ENCODE measurements around the gene HTT-AS. TPM values are rescaled to one million over a fixed set of nuclear protein-coding genes. Genes with fewer than 3 reads are reported as not detected.

Gene HTT-AS
- total and polyA plus RNA-seq, 4 donors = not detected

DNA sequence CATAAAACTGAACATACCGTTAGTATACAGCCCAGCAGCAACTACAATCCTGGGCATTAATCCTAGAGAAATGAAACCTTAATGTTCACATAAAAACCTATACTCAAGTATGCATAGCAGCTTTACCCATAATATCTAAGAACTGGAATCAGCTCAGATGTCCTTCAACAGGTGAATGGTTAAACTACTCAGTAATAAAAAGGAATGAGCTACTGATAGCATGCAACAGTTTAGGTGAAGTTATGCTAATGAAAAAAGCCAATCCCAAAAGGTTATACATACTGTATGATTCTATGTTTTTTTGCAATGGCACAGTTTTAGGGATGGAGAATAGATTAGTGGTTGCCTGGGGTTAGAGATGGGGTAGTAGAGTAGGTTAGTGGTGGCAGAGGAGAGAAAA, 9.4 kb upstream of the HTT-AS start:
- Histone ChIP-seq H3K36me3 (ENCODE audit: control insufficient read depth in 4 of 4, insufficient read depth in 4 of 4, low read length in 4 of 4) (peaks cover 3 to 7% (median 4%) of the 10 kb centered on the region in 4 donors), H3K27me3 (ENCODE audit: control insufficient read depth in 3 of 3, insufficient read depth in 3 of 3, low read length in 2 of 3) (no peaks in the 10 kb centered on the region)

DNA sequence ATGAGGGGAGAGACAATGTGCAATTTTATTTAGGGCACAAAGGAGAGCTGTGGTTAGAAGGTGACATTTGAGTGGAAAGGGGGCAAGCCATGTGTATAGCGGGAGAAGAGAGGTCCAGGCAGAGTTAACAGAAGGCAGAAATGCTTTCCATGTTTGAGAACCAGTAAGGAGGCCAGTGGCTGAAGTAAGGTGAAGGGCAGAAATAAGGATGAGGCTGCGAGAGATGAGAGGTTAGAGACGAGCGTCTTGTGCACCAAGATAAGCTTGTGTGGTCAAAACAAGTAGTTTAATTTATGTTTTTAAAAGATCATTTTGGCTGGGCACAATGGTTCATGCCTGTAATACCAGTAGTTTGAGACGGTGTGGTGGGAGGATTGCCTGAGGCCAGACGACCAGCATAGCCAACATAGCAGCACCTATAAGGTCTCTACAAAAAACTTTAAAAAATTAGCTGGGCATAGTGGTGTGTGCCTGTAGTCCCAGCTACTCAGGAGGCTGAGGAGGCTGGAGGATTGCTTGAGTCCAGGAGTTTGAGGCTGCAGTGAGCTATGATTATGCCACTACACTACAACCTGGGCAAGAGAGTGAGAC, 8.7 kb upstream of the HTT-AS start:
- ATAC-seq (ENCODE audit: insufficient read depth, low FRiP score) (no peak), DNase-seq (no peak)
- TF ChIP-seq, protein P1, sequence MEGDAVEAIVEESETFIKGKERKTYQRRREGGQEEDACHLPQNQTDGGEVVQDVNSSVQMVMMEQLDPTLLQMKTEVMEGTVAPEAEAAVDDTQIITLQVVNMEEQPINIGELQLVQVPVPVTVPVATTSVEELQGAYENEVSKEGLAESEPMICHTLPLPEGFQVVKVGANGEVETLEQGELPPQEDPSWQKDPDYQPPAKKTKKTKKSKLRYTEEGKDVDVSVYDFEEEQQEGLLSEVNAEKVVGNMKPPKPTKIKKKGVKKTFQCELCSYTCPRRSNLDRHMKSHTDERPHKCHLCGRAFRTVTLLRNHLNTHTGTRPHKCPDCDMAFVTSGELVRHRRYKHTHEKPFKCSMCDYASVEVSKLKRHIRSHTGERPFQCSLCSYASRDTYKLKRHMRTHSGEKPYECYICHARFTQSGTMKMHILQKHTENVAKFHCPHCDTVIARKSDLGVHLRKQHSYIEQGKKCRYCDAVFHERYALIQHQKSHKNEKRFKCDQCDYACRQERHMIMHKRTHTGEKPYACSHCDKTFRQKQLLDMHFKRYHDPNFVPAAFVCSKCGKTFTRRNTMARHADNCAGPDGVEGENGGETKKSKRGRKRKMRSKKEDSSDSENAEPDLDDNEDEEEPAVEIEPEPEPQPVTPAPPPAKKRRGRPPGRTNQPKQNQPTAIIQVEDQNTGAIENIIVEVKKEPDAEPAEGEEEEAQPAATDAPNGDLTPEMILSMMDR (IDR thresholded peaks at IDR 0.05; ENCODE audit: control extremely low read depth, extremely low read depth) = no peak
- WGBS, 2 donors = 71 to 82% methylated on average over 6 of the region's 6 CpGs
- H3K36me3 ChIP-seq (ENCODE audit: control insufficient read depth in 4 of 4, insufficient read depth in 4 of 4, low read length in 4 of 4) = peaks cover 0 to 7% (median 2%) of the 10 kb centered on the region in 4 donors
- no peak overlapping the region for H3K9ac ChIP-seq (ENCODE audit: insufficient read depth in 1 of 2, low read length in 2 of 2)
- H3K27me3 ChIP-seq (ENCODE audit: control insufficient read depth in 3 of 3, insufficient read depth in 3 of 3, low read length in 2 of 3) = no peaks in the 10 kb centered on the region
- H3K4me3 ChIP-seq = no peak overlapping the region
- H3K4me1 ChIP-seq (ENCODE audit: control insufficient read depth in 5 of 5, insufficient read depth in 5 of 5, low read length in 5 of 5) = peaks cover 0 to 6% (median 0%) of the 10 kb centered on the region in 5 donors
- no peaks in the 10 kb centered on the region for H3K9me3 ChIP-seq (ENCODE audit: control insufficient read depth in 4 of 4, insufficient read depth in 3 of 4, low read length in 3 of 4)
- H3K27ac ChIP-seq (ENCODE audit: low read depth in 1 of 2, low read length in 1 of 2) = no peak overlapping the region

More for the DNA sequence above, 9.4 kb upstream of the HTT-AS start:
- no peak overlapping the region for H3K9ac ChIP-seq (ENCODE audit: insufficient read depth in 1 of 2, low read length in 2 of 2)
- H3K4me3 ChIP-seq = no peak overlapping the region
- ATAC-seq (ENCODE audit: insufficient read depth, low FRiP score) = no peak
- 51 to 79% methylated on average over 1 of the region's 1 CpG for WGBS, 2 donors
- no peak for DNase-seq
- H3K27ac ChIP-seq (ENCODE audit: low read depth in 1 of 2, low read length in 1 of 2) = no peak overlapping the region
- H3K9me3 ChIP-seq (ENCODE audit: control insufficient read depth in 4 of 4, insufficient read depth in 3 of 4, low read length in 3 of 4) = no peaks in the 10 kb centered on the region
- peaks cover 0 to 6% (median 0%) of the 10 kb centered on the region in 5 donors for H3K4me1 ChIP-seq (ENCODE audit: control insufficient read depth in 5 of 5, insufficient read depth in 5 of 5, low read length in 5 of 5)
- TF ChIP-seq, protein P1 (IDR thresholded peaks at IDR 0.05; ENCODE audit: control extremely low read depth, extremely low read depth) = no peak

DNA sequence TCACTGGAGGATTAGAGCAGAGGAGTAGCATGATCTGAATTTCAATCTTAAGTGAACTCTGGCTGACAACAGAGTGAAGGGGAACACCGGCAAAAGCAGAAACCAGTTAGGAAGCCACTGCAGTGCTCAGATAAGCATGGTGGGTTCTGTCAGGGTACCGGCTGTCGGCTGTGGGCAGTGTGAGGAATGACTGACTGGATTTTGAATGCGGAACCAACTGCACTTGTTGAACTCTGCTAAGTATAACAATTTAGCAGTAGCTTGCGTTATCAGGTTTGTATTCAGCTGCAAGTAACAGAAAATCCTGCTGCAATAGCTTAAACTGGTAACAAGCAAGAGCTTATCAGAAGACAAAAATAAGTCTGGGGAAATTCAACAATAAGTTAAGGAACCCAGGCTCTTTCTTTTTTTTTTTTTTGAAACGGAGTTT, 5.4 kb upstream of the HTT-AS start:
- no peaks in the 10 kb centered on the region for H3K27me3 ChIP-seq (ENCODE audit: control insufficient read depth in 3 of 3, insufficient read depth in 3 of 3, low read length in 2 of 3)
- no peak for ATAC-seq (ENCODE audit: insufficient read depth, low FRiP score)
- H3K9me3 ChIP-seq (ENCODE audit: control insufficient read depth in 4 of 4, insufficient read depth in 3 of 4, low read length in 3 of 4) = no peaks in the 10 kb centered on the region
- DNase-seq = no peak
- H3K36me3 ChIP-seq (ENCODE audit: control insufficient read depth in 4 of 4, insufficient read depth in 4 of 4, low read length in 4 of 4) = peaks cover 0 to 1% (median 0%) of the 10 kb centered on the region in 4 donors
- H3K4me3 ChIP-seq = no peak overlapping the region
- H3K27ac ChIP-seq (ENCODE audit: low read depth in 1 of 2, low read length in 1 of 2) = no peak overlapping the region
- 33 to 69% methylated on average over 6 of the region's 6 CpGs for WGBS, 2 donors
- peaks cover 1 to 10% (median 7%) of the 10 kb centered on the region in 5 donors for H3K4me1 ChIP-seq (ENCODE audit: control insufficient read depth in 5 of 5, insufficient read depth in 5 of 5, low read length in 5 of 5)
- TF ChIP-seq, protein P1 (IDR thresholded peaks at IDR 0.05; ENCODE audit: control extremely low read depth, extremely low read depth) = no peak
- H3K9ac ChIP-seq (ENCODE audit: insufficient read depth in 1 of 2, low read length in 2 of 2) = no peak overlapping the region

DNA sequence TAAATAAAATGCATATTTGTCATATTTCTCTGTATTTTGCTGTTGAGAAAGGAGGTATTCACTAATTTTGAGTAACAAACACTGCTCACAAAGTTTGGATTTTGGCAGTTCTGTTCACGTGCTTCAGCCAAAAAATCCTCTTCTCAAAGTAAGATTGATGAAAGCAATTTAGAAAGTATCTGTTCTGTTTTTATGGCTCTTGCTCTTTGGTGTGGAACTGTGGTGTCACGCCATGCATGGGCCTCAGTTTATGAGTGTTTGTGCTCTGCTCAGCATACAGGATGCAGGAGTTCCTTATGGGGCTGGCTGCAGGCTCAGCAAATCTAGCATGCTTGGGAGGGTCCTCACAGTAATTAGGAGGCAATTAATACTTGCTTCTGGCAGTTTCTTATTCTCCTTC, 3.5 kb upstream of the HTT-AS start:
- 71 to 75% methylated on average over 2 of the region's 2 CpGs for WGBS, 2 donors
- H3K4me3 ChIP-seq = no peak overlapping the region
- DNase-seq (no peak), ATAC-seq (ENCODE audit: insufficient read depth, low FRiP score) (no peak)
- H3K27ac ChIP-seq (ENCODE audit: low read depth in 1 of 2, low read length in 1 of 2) = no peak overlapping the region
- H3K27me3 ChIP-seq (ENCODE audit: control insufficient read depth in 3 of 3, insufficient read depth in 3 of 3, low read length in 2 of 3) = no peaks in the 10 kb centered on the region
- H3K9me3 ChIP-seq (ENCODE audit: control insufficient read depth in 4 of 4, insufficient read depth in 3 of 4, low read length in 3 of 4) = no peaks in the 10 kb centered on the region
- H3K36me3 ChIP-seq (ENCODE audit: control insufficient read depth in 4 of 4, insufficient read depth in 4 of 4, low read length in 4 of 4) = peaks cover 0 to 1% (median 0%) of the 10 kb centered on the region in 4 donors
- TF ChIP-seq, protein P1 (IDR thresholded peaks at IDR 0.05; ENCODE audit: control extremely low read depth, extremely low read depth) = no peak
- peaks cover 1 to 14% (median 8%) of the 10 kb centered on the region in 5 donors for H3K4me1 ChIP-seq (ENCODE audit: control insufficient read depth in 5 of 5, insufficient read depth in 5 of 5, low read length in 5 of 5)
- no peak overlapping the region for H3K9ac ChIP-seq (ENCODE audit: insufficient read depth in 1 of 2, low read length in 2 of 2)
